Upper lobe of right lung (tissue), 1 donor: ENCODE data around the gene ZWILCH. TPM values are rescaled to one million over a fixed set of nuclear protein-coding genes. Genes with fewer than 3 reads are reported as not detected.

ENCODE experiments used
- ATAC-seq: fragments of 200-7000 bp; cut with Tn5 transposase; one replicate; pipeline ENCODE4 v1.9.1; 2020; ENCODE audit warnings: mild to moderate bottlenecking, moderate library complexity
- DNase-seq: peaks from one replicate; pipeline ENCODE4 v3.0.0-alpha.2; 2020
- H3K27ac ChIP-seq: fragments of 200-600 bp; one replicate; pipeline ENCODE4 v1.8.0; 2022
- H3K27me3 ChIP-seq: fragments of 200-600 bp; one replicate; pipeline ENCODE4 v1.8.0; 2022; ENCODE audit warnings: mild to moderate bottlenecking
- H3K36me3 ChIP-seq: fragments of 200-600 bp; one replicate; pipeline ENCODE4 v1.8.0; 2022
- H3K4me1 ChIP-seq: fragments of 200-600 bp; one replicate; pipeline ENCODE4 v1.8.0; 2022
- H3K4me3 ChIP-seq: fragments of 200-600 bp; one replicate; pipeline ENCODE4 v1.8.0; 2022; ENCODE audit warnings: mild to moderate bottlenecking
- H3K9me3 ChIP-seq: fragments of 200-600 bp; one replicate; pipeline ENCODE4 v1.8.0; 2022
- CTCF ChIP-seq: fragments of 200-600 bp; IDR thresholded peaks from one replicate; pipeline ENCODE4 v1.8.0; 2022; ENCODE audit warnings: antibody characterized with exemption
- intact Hi-C: fragments of 100-400 bp; cut with DNase I; formaldehyde crosslinking; loops from one replicate; pipeline ENCODE4 v1.11.0; 2022
- microRNA-seq: library from miRNA; unstranded; fragments of <30 nt; microRNA quantifications from one replicate; pipeline ENCODE4 v1.2.0, GENCODE V29; 2020; ENCODE audit warnings: borderline microRNAs expressed
- total RNA-seq: library from RNA; stranded (reverse); fragmentation: NEBNext Ultra II Directional; extraction: Animal tissue kit (Norgen Biotek cat#: 25700); gene quantifications from one replicate; pipeline ENCODE4 v1.2.1, GENCODE V29; 2021
- donor health status: DM: no; HTN: yes; CAD: no; lungs with severe emphysema.

ZWILCH gene
- total RNA-seq, 1 donor from 2014 or later = 4.6 TPM

DNA sequence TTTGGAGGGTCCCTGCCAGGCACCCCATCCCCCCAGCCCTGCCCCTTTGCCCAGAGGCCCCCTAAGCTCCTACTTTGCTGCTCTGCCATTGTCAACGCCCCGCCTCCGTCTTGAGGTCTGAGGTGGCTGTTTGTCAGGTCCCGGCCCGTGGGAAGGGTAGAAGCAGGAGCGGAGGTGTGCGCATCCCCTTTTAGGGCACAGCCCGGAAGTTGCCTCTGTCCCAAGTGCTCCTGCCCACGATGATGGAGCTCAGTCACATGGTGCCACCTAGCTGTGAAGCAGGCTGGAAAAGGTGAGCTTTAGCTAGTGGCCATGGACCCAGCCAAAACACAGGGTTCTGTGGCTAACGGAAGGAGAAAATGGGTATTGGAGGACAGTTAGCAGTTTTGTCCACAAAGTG lies 89.2 kb downstream of the ZWILCH start:
- DNase-seq = no peak
- intact Hi-C loops = no loop called here
- Histone ChIP-seq H3K36me3 (no peaks in the 10 kb centered on the region), H3K27me3 (no peaks in the 10 kb centered on the region), H3K27ac (no peak overlapping the region), H3K4me3 (no peak overlapping the region), H3K4me1 (no peaks in the 10 kb centered on the region), H3K9me3 (no peaks in the 10 kb centered on the region)
- ATAC-seq = no peak
- no peak for TF ChIP-seq CTCF

GRCh38 chr15:66594836-66595235 lies 89.7 kb downstream of the ZWILCH start:
- Histone ChIP-seq H3K4me1 (no peaks in the 10 kb centered on the region), H3K27ac (no peak overlapping the region), H3K27me3 (no peaks in the 10 kb centered on the region), H3K4me3 (no peak overlapping the region), H3K36me3 (no peaks in the 10 kb centered on the region), H3K9me3 (no peaks in the 10 kb centered on the region)
- ATAC-seq = no peak
- intact Hi-C loops = no loop called here
- DNase-seq = no peak
- no peak for TF ChIP-seq CTCF

- no peak for ATAC-seq
- no peak overlapping the region for H3K27ac ChIP-seq
- H3K9me3 ChIP-seq = no peaks in the 10 kb centered on the region
- no peaks in the 10 kb centered on the region for H3K27me3 ChIP-seq
- H3K4me3 ChIP-seq = no peak overlapping the region
- no peaks in the 10 kb centered on the region for H3K4me1 ChIP-seq
- DNase-seq = no peak
- no peaks in the 10 kb centered on the region for H3K36me3 ChIP-seq
- intact Hi-C loops = no loop called here
- TF ChIP-seq CTCF = no peak
Measured at GRCh38 chr15:66595332-66595731, 90.2 kb downstream of the ZWILCH start.

DNA sequence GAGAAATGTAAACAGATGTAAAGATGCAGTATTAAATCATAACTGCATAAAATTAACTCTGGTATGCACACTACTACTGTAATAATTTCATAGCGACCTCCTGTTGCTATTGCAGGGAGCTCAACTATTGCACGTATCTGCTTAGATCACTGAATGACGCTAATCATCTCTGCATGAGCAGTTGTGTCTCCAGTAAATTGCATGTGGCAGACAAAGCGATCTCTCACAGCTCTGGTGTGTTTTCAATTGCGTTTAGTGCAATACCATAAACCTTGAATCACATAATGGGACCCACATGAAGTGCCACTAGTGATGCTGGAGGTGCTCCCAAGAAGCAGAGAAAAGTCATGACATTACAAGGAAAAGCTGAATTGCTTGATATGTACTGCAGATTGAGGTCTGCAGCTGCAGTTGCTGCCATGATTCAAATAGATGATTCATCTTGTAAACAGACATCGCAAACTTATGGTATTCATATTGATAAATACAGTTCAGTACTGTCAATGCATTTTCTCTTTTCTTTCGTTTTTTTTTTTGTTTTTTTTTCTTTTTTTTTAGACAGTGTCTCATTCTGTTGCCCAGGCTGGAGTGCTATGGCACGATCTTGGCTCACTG lies 90.9 kb downstream of the ZWILCH start:
- H3K36me3 ChIP-seq = no peaks in the 10 kb centered on the region
- no peak for TF ChIP-seq CTCF
- no peaks in the 10 kb centered on the region for H3K4me1 ChIP-seq
- no peak overlapping the region for H3K27ac ChIP-seq
- no peak for DNase-seq
- no peak for ATAC-seq
- H3K27me3 ChIP-seq = no peaks in the 10 kb centered on the region
- no peaks in the 10 kb centered on the region for H3K9me3 ChIP-seq
- intact Hi-C loops = no loop called here
- no peak overlapping the region for H3K4me3 ChIP-seq

GRCh38 chr15:66598095-66598815 lies 93.1 kb downstream of the ZWILCH start:
- Histone ChIP-seq H3K4me3 (no peak overlapping the region), H3K36me3 (no peaks in the 10 kb centered on the region), H3K27me3 (no peaks in the 10 kb centered on the region), H3K9me3 (no peaks in the 10 kb centered on the region), H3K27ac (no peak overlapping the region), H3K4me1 (no peaks in the 10 kb centered on the region)
- no peak for TF ChIP-seq CTCF
- intact Hi-C loops = no loop called here
- DNase-seq = no peak
- ATAC-seq = no peak

Small RNA genes lying within 50 kb of the gene (microRNA-seq; reads per million reads assigned to microRNA genes)
- gene MIR4512 = not detected

Other genes starting within 250 kb of the ZWILCH start
- gene DIS3L, start 211.8 kb upstream of the ZWILCH start, total RNA-seq = 27.1 TPM
- gene TIPIN, start 148.6 kb upstream of the ZWILCH start, total RNA-seq = 4.6 TPM
- gene MAP2K1, start 118.4 kb upstream of the ZWILCH start, total RNA-seq = 44.5 TPM
- 29.9 TPM for gene SNAPC5, start 7.6 kb upstream of the ZWILCH start, total RNA-seq
- 1,699 TPM for gene RPL4, start 471 bp upstream of the ZWILCH start, total RNA-seq
- gene LCTL, start 60.7 kb downstream of the ZWILCH start, total RNA-seq = not detected
- 167 TPM for gene SMAD6, start 196.9 kb downstream of the ZWILCH start, total RNA-seq